H9 (cell line): ENCODE data around the gene RAB6B. TPM values are rescaled to one million over a fixed set of nuclear protein-coding genes. Genes with fewer than 3 reads are reported as not detected.

Source experiments
- DNase-seq: peaks from one replicate; pipeline ENCODE4 v3.0.0-alpha.2; 2017
- H2AFZ ChIP-seq: one replicate; pipeline ENCODE4 v1.6.1; 2013; ENCODE audit warnings: mild to moderate bottlenecking, low read length, control low read depth, moderate library complexity
- H2AK5ac ChIP-seq: 2 replicates; pipeline ENCODE4 v1.6.1; 2013; ENCODE audit warnings: low read length, control low read depth, mixed read lengths; ENCODE audit not compliant: insufficient read length
- H2BK120ac ChIP-seq: one replicate; pipeline ENCODE4 v1.6.1; 2013; ENCODE audit warnings: low read depth, mild to moderate bottlenecking, low read length, control low read depth, inconsistent platforms; ENCODE audit not compliant: poor library complexity, severe bottlenecking
- H2BK12ac ChIP-seq: 2 replicates; pipeline ENCODE4 v1.6.1; 2013; ENCODE audit warnings: low read length, control low read depth, mixed read lengths, low read depth; ENCODE audit not compliant: insufficient read length
- H2BK15ac ChIP-seq: 2 replicates; pipeline ENCODE4 v1.6.1; 2013; ENCODE audit warnings: low read depth, low read length, control low read depth
- H2BK20ac ChIP-seq: one replicate; pipeline ENCODE4 v1.6.1; 2013; ENCODE audit warnings: low read depth, mild to moderate bottlenecking, low read length, control low read depth, inconsistent platforms; ENCODE audit not compliant: poor library complexity, severe bottlenecking
- H2BK5ac ChIP-seq: 2 replicates; pipeline ENCODE4 v1.6.1; 2013; ENCODE audit warnings: low read length, control low read depth, mixed read lengths; ENCODE audit not compliant: insufficient read length
- H3K14ac ChIP-seq: 2 replicates; pipeline ENCODE4 v1.6.1; 2013; ENCODE audit warnings: low read length, control low read depth; ENCODE audit not compliant: insufficient read depth
- H3K18ac ChIP-seq: 2 replicates; pipeline ENCODE4 v1.6.1; 2013; ENCODE audit warnings: low read depth, mild to moderate bottlenecking, mixed read lengths, low read length, control low read depth; ENCODE audit not compliant: insufficient read length
- H3K23ac ChIP-seq: 2 replicates; pipeline ENCODE4 v1.6.1; 2013; ENCODE audit warnings: low read length, control low read depth, mixed read lengths, low read depth; ENCODE audit not compliant: insufficient read length
- H3K23me2 ChIP-seq: 2 replicates; pipeline ENCODE4 v1.6.1; 2013; ENCODE audit warnings: low read depth, mild to moderate bottlenecking, mixed read lengths, low read length, control low read depth; ENCODE audit not compliant: insufficient read length, poor library complexity, severe bottlenecking
- H3K27ac ChIP-seq: 2 replicates; pipeline ENCODE4 v1.5.1; 2013; ENCODE audit warnings: low read length, control low read depth, mixed read lengths, low read depth; ENCODE audit not compliant: insufficient read length
- H3K27me3 ChIP-seq: 2 replicates; pipeline ENCODE4 v1.6.1; 2013; ENCODE audit warnings: low read length, control low read depth, inconsistent platforms; ENCODE audit not compliant: insufficient read depth
- H3K4ac ChIP-seq: 2 replicates; pipeline ENCODE4 v1.6.1; 2013; ENCODE audit warnings: low read depth, mild to moderate bottlenecking, control low read depth, inconsistent platforms, low read length, moderate library complexity
- H3K4me1 ChIP-seq: 2 replicates; pipeline ENCODE4 v1.6.1; 2013; ENCODE audit warnings: low read length, control low read depth, inconsistent platforms; ENCODE audit not compliant: insufficient read depth
- H3K4me2 ChIP-seq: 2 replicates; pipeline ENCODE4 v1.6.1; 2013; ENCODE audit warnings: low read length, control low read depth, mixed read lengths; ENCODE audit not compliant: insufficient read length, insufficient read depth
- H3K56ac ChIP-seq: 2 replicates; pipeline ENCODE4 v1.6.1; 2013; ENCODE audit warnings: low read depth, mild to moderate bottlenecking, mixed read lengths, low read length, control low read depth; ENCODE audit not compliant: insufficient read length
- H3K79me1 ChIP-seq: 2 replicates; pipeline ENCODE4 v1.6.1; 2013; ENCODE audit warnings: low read depth, mild to moderate bottlenecking, moderate library complexity, low read length, control low read depth, inconsistent platforms; ENCODE audit not compliant: insufficient read depth, poor library complexity, severe bottlenecking
- H3K79me2 ChIP-seq: 2 replicates; pipeline ENCODE4 v1.6.1; 2013; ENCODE audit warnings: low read length, control low read depth, inconsistent platforms; ENCODE audit not compliant: insufficient read depth
- H3K9ac ChIP-seq: 2 replicates; pipeline ENCODE4 v1.6.1; 2013; ENCODE audit warnings: low read length, control low read depth, mixed read lengths; ENCODE audit not compliant: insufficient read length; ENCODE audit errors: extremely low read depth
- H3K9me3 ChIP-seq: one replicate; pipeline ENCODE4 v1.6.1; 2013; ENCODE audit warnings: low read depth, low read length, inconsistent platforms; ENCODE audit not compliant: control insufficient read depth
- H3T11ph ChIP-seq: one replicate; pipeline ENCODE4 v1.6.1; 2013; ENCODE audit warnings: mild to moderate bottlenecking, low read length, control low read depth, inconsistent platforms
- H4K20me1 ChIP-seq: one replicate; pipeline ENCODE4 v1.6.1; 2013; ENCODE audit not compliant: control insufficient read depth, insufficient read length, insufficient read depth
- H4K5ac ChIP-seq: 2 replicates; pipeline ENCODE4 v1.6.1; 2013; ENCODE audit warnings: low read depth, mild to moderate bottlenecking, mixed read lengths, low read length, control low read depth; ENCODE audit not compliant: insufficient read length
- H4K8ac ChIP-seq: replicated peaks from 2 replicates; pipeline ENCODE4 v1.6.1; 2013; ENCODE audit warnings: low read length, control low read depth, mixed read lengths, low read depth; ENCODE audit not compliant: insufficient read length
- H4K91ac ChIP-seq: 2 replicates; pipeline ENCODE4 v1.6.1; 2013; ENCODE audit warnings: low read depth, mild to moderate bottlenecking, moderate library complexity, mixed read lengths, low read length, control low read depth; ENCODE audit not compliant: insufficient read length
- H3K27ac Mint-ChIP-seq, 3 experiments: 2 replicates in 2 of 3; 3 replicates in 1 of 3; pipeline ENCODE4 v1.8.0; 2020 to 2021; ENCODE audit warnings: mixed read lengths in 3 of 3, mild to moderate bottlenecking in 1 of 3, moderate library complexity in 1 of 3
- H3K27me3 Mint-ChIP-seq: 2 replicates; pipeline ENCODE4 v1.8.0; 2021; ENCODE audit warnings: low read depth, mild to moderate bottlenecking, moderate library complexity, mixed read lengths
- H3K36me3 Mint-ChIP-seq, 3 experiments: 2 replicates in 2 of 3; 3 replicates in 1 of 3; pipeline ENCODE4 v1.8.0; 2020 to 2021; ENCODE audit warnings: low read depth in 3 of 3, mixed read lengths in 3 of 3; ENCODE audit not compliant: insufficient read depth in 1 of 3
- H3K4me1 Mint-ChIP-seq, 2 experiments: 2 replicates each; pipeline ENCODE4 v1.8.0; 2020; ENCODE audit warnings: mixed read lengths in 2 of 2
- H3K4me3 Mint-ChIP-seq, 2 experiments: 2 replicates in 1 of 2; 3 replicates in 1 of 2; pipeline ENCODE4 v1.8.0; 2020 to 2021; ENCODE audit warnings: mild to moderate bottlenecking in 2 of 2, mixed read lengths in 2 of 2, moderate library complexity in 1 of 2
- H3K9me3 Mint-ChIP-seq, 2 experiments: 2 replicates in 1 of 2; 3 replicates in 1 of 2; pipeline ENCODE4 v1.8.0; 2020; ENCODE audit warnings: mild to moderate bottlenecking in 2 of 2, mixed read lengths in 2 of 2, moderate library complexity in 1 of 2
- WGBS: extraction: QIAGEN DNeasy Blood & Tissue Kit; methylation state at CpG from one replicate; pipeline ENCODE4 v1.1.7; 2013; ENCODE audit warnings: missing lambda C conversion rate, low lambda C conversion rate, mixed read lengths; ENCODE audit not compliant: insufficient read length; ENCODE audit errors: extremely low coverage; 5-methylcytosine and 5-hydroxymethylcytosine counted together
- total RNA-seq: library from RNA; stranded (reverse); gene quantifications from 2 replicates; pipeline ENCODE4 v1.2.1, GENCODE V29; 2021
- TF ChIP-seq, protein P1 (sequence below): fragments of 200-600 bp; sonication (generic); conservative IDR thresholded peaks from 3 replicates; pipeline ENCODE4 v1.8.0; 2021; ENCODE audit warnings: antibody characterized with exemption, mild to moderate bottlenecking

The RAB6B gene
- total RNA-seq, 1 experiment from 2014 or later = 12.3 TPM

GRCh38 chr3:133853063-133853924 lies 42.4 kb downstream of the RAB6B start:
- Histone ChIP-seq H2BK15ac (no peak overlapping the region), H3K4me1 (peaks cover 2% of the 10 kb centered on the region; the same call in 1 of the 2 replicates), H3K4me2 (no peak overlapping the region), H3K18ac (no peak overlapping the region), H2BK5ac (no peak overlapping the region), H4K20me1 (no peaks in the 10 kb centered on the region), H2AK5ac (no peak overlapping the region), H3K27ac (no peak overlapping the region), H2BK120ac (no peak overlapping the region), H4K91ac (no peak overlapping the region), H3K14ac (no peak overlapping the region; the same call in 1 of the 2 replicates), H2AFZ (no peak overlapping the region), H2BK12ac (no peak overlapping the region), H3K9me3 (no peaks in the 10 kb centered on the region), H4K8ac (no peak overlapping the region), H3K79me2 (no peaks in the 10 kb centered on the region), H3K23me2 (no peaks in the 10 kb centered on the region), H3K23ac (no peak overlapping the region), H3T11ph (no peak overlapping the region), H2BK20ac (no peak overlapping the region), H3K4ac (no peak overlapping the region), H3K27me3 (no peaks in the 10 kb centered on the region), H4K5ac (no peak overlapping the region), H3K9ac (no peak overlapping the region), H3K56ac (no peak overlapping the region), H3K79me1 (no peaks in the 10 kb centered on the region)
- TF ChIP-seq, protein P1, sequence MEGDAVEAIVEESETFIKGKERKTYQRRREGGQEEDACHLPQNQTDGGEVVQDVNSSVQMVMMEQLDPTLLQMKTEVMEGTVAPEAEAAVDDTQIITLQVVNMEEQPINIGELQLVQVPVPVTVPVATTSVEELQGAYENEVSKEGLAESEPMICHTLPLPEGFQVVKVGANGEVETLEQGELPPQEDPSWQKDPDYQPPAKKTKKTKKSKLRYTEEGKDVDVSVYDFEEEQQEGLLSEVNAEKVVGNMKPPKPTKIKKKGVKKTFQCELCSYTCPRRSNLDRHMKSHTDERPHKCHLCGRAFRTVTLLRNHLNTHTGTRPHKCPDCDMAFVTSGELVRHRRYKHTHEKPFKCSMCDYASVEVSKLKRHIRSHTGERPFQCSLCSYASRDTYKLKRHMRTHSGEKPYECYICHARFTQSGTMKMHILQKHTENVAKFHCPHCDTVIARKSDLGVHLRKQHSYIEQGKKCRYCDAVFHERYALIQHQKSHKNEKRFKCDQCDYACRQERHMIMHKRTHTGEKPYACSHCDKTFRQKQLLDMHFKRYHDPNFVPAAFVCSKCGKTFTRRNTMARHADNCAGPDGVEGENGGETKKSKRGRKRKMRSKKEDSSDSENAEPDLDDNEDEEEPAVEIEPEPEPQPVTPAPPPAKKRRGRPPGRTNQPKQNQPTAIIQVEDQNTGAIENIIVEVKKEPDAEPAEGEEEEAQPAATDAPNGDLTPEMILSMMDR = no peak
- H3K27me3 Mint-ChIP-seq = no peaks in the 10 kb centered on the region
- WGBS = no CpG with 5 or more reads among the region's 5 CpGs
- H3K27ac Mint-ChIP-seq = no peak overlapping the region
- H3K4me1 Mint-ChIP-seq = peaks cover 15 to 19% of the 10 kb centered on the region in 2 experiments
- no peaks in the 10 kb centered on the region for H3K9me3 Mint-ChIP-seq
- H3K36me3 Mint-ChIP-seq = no peaks in the 10 kb centered on the region; a peak in 1 of 7 replicates
- DNase-seq = no peak
- no peak overlapping the region for H3K4me3 Mint-ChIP-seq
